Esophagus squamous epithelium (tissue), 5 donors: Measurements from ENCODE around the gene TEX29. TPM values are rescaled to one million over a fixed set of nuclear protein-coding genes. Genes with fewer than 3 reads are reported as not detected.

Experiments used
- DNase-seq: peaks from one replicate; lab custom pipeline; 2025; lab: John Stamatoyannopoulos, UW
- H3K27ac ChIP-seq, 4 donors: fragments of 200-600 bp; sonication (generic); one replicate each; pipeline ENCODE4 v1.5.1; 2016 to 2019; ENCODE audit warnings: mild to moderate bottlenecking in 1 of 4
- H3K27me3 ChIP-seq, 4 donors: fragments of 200-600 bp; sonication (generic); 1 replicate in 3 of 4; 2 replicates in 1 of 4; pipeline versions ENCODE4 v1.5.1 to v1.6.0; 2017 to 2021; ENCODE audit warnings: antibody characterized with exemption in 1 of 4
- H3K36me3 ChIP-seq, 3 donors: fragments of 200-600 bp; sonication (generic); one replicate each; pipeline ENCODE4 v1.5.1; 2016 to 2019
- H3K4me1 ChIP-seq, 3 donors: fragments of 200-600 bp; sonication (generic); one replicate each; pipeline ENCODE4 v1.5.1; 2017 to 2019
- H3K4me3 ChIP-seq, 4 donors: fragments of 200-600 bp; sonication (generic); 1 replicate in 3 of 4; 2 replicates in 1 of 4; pipeline ENCODE4 v1.5.1; 2016 to 2019; ENCODE audit warnings: mild to moderate bottlenecking in 2 of 4, moderate library complexity in 1 of 4
- H3K9me3 ChIP-seq, 3 donors: fragments of 200-600 bp; sonication (generic); one replicate each; pipeline ENCODE4 v1.5.1; 2016 to 2019
- POLR2A ChIP-seq, 4 donors: fragments of 450-650 bp; IDR thresholded peaks; one replicate each; pipeline ENCODE4 v1.6.1; 2017; ENCODE audit warnings: antibody characterized with exemption in 4 of 4, mild to moderate bottlenecking in 4 of 4, moderate library complexity in 3 of 4
- WGBS, 2 donors: methylation state at CpG; one replicate each; pipeline ENCODE4 v1.1.5; 2018; 5-methylcytosine and 5-hydroxymethylcytosine counted together
- intact Hi-C: fragments of 100-400 bp; cut with DNase I; formaldehyde crosslinking; loops from one replicate; pipeline ENCODE4 v1.15.0; 2022
- total RNA-seq, 4 donors: library from RNA; depleted of rRNA; stranded (reverse); fragments of >200 nt; gene quantifications; one replicate each; pipeline ENCODE4 v1.1.0, GENCODE V29; 2016
- TF ChIP-seq, protein P1 (sequence below), 6 experiments: fragments of 450-650 bp in 4 of 6; fragments of 200-600 bp in 2 of 6; sonication (generic) in 2 of 6; IDR thresholded peaks; one replicate each; pipeline ENCODE4 v1.5.1; 2016 to 2019; ENCODE audit warnings: antibody characterized with exemption in 6 of 6, mild to moderate bottlenecking in 4 of 6, moderate library complexity in 4 of 6
- donor health status: DM: yes; HTN: yes; CAD: no.

Gene TEX29
- total RNA-seq, 4 donors from 2014 or later = not detected

GRCh38 chr13:111275995-111276618 is 44.3 kb upstream of the TEX29 start:
- peaks cover 0 to 13% (median 0%) of the 10 kb centered on the region in 3 donors for H3K4me1 ChIP-seq
- DNase-seq = no peak
- intact Hi-C loops = no loop called here
- TF ChIP-seq POLR2A (IDR thresholded peaks at IDR 0.05) = no peak
- TF ChIP-seq, protein P1, sequence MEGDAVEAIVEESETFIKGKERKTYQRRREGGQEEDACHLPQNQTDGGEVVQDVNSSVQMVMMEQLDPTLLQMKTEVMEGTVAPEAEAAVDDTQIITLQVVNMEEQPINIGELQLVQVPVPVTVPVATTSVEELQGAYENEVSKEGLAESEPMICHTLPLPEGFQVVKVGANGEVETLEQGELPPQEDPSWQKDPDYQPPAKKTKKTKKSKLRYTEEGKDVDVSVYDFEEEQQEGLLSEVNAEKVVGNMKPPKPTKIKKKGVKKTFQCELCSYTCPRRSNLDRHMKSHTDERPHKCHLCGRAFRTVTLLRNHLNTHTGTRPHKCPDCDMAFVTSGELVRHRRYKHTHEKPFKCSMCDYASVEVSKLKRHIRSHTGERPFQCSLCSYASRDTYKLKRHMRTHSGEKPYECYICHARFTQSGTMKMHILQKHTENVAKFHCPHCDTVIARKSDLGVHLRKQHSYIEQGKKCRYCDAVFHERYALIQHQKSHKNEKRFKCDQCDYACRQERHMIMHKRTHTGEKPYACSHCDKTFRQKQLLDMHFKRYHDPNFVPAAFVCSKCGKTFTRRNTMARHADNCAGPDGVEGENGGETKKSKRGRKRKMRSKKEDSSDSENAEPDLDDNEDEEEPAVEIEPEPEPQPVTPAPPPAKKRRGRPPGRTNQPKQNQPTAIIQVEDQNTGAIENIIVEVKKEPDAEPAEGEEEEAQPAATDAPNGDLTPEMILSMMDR (IDR thresholded peaks at IDR 0.05) = no peak
- no peak overlapping the region for H3K4me3 ChIP-seq
- no peaks in the 10 kb centered on the region for H3K27me3 ChIP-seq
- 80 to 86% methylated on average over 5 of the region's 5 CpGs for WGBS, 2 donors
- no peak overlapping the region for H3K27ac ChIP-seq
- no peaks in the 10 kb centered on the region for H3K9me3 ChIP-seq
- peaks cover 6 to 92% (median 10%) of the 10 kb centered on the region in 3 donors for H3K36me3 ChIP-seq

GRCh38 chr13:111278258-111278657 is 42.2 kb upstream of the TEX29 start:
- Histone ChIP-seq H3K4me1 (peaks cover 13 to 33% (median 19%) of the 10 kb centered on the region in 3 donors), H3K36me3 (peaks cover 10 to 79% (median 11%) of the 10 kb centered on the region in 3 donors), H3K9me3 (no peaks in the 10 kb centered on the region), H3K27ac (no peak overlapping the region), H3K4me3 (no peak overlapping the region), H3K27me3 (no peaks in the 10 kb centered on the region)
- 91 to 94% methylated on average over 8 to 10 of the region's 10 CpGs for WGBS, 2 donors
- no peak for DNase-seq
- intact Hi-C loops = no loop called here
- TF ChIP-seq POLR2A (IDR thresholded peaks at IDR 0.05) = no peak
- TF ChIP-seq, protein P1 (IDR thresholded peaks at IDR 0.05) = no peak

DNA sequence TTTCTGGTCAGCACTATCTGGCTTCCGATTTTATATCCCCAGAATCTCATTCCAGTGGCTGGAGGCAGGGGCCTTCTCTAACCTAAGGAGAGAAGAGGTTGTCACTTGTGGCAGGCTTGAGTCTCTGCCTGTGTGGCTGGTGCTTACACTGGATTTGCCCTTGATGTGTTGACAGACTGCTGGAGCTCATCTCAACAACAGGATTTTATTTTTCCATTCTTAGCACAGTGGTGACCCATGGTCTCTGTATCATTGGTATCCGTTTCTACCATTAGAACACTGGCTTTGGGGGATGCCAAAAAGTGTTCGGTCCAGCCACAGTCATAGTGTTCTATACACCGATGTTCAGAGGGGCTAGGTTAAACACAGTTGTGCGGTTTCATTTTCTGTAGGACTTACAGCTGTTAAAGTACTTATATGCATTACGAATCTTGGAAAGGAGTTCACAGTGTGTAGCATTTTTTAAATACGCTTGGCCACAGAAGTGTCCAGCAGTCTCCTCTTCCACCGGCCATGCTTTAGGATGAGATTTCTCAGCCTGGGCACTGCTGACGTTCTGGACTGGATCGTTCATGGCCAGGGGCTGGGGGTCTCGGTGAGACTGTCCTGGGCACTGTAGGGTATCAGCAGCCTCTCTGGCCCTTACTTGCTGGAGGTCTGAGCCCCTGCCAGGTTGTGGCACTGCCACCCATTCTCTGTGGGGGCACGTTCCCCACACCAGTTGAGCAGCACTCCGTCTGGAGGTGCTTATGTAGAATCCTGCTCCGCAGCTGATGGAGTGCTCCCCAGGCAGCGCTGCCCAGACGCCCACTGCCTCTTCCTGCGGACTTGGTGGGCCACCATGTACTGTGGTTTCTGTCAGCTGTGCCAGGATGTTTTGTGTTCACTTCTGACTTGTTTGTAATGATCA is 41.4 kb upstream of the TEX29 start:
- WGBS, 2 donors = 93 to 95% methylated on average over 13 to 14 of the region's 17 CpGs

GRCh38 chr13:111280226-111280625 is 40.2 kb upstream of the TEX29 start:
- Histone ChIP-seq H3K27me3 (no peaks in the 10 kb centered on the region), H3K27ac (peak overlapping the region in 1 of 4 donors; percentile 87), H3K4me1 (peaks cover 13 to 36% (median 19%) of the 10 kb centered on the region in 3 donors), H3K9me3 (no peaks in the 10 kb centered on the region), H3K4me3 (no peak overlapping the region), H3K36me3 (peaks cover 14 to 79% (median 20%) of the 10 kb centered on the region in 3 donors)
- intact Hi-C loops = no loop called here
- TF ChIP-seq, protein P1 (IDR thresholded peaks at IDR 0.05) = no peak
- TF ChIP-seq POLR2A (IDR thresholded peaks at IDR 0.05) = no peak
- no peak for DNase-seq
- 68 to 83% methylated on average over 12 of the region's 12 CpGs for WGBS, 2 donors

More for the DNA sequence above, 41.4 kb upstream of the TEX29 start:
- Histone ChIP-seq H3K27me3 (no peaks in the 10 kb centered on the region), H3K27ac (no peak overlapping the region), H3K4me1 (peaks cover 13 to 36% (median 19%) of the 10 kb centered on the region in 3 donors), H3K4me3 (no peak overlapping the region), H3K9me3 (no peaks in the 10 kb centered on the region), H3K36me3 (peaks cover 11 to 79% (median 14%) of the 10 kb centered on the region in 3 donors)
- TF ChIP-seq POLR2A (IDR thresholded peaks at IDR 0.05) = no peak
- TF ChIP-seq, protein P1 (IDR thresholded peaks at IDR 0.05) = no peak
- intact Hi-C loops = no loop called here
- no peak for DNase-seq
